Measurements from ENCODE around the gene POP4. TPM values are rescaled to one million over a fixed set of nuclear protein-coding genes. Genes with fewer than 3 reads are reported as not detected.

The POP4 gene
- total RNA-seq, 1 donor from 2014 or later = 53.9 TPM

DNA sequence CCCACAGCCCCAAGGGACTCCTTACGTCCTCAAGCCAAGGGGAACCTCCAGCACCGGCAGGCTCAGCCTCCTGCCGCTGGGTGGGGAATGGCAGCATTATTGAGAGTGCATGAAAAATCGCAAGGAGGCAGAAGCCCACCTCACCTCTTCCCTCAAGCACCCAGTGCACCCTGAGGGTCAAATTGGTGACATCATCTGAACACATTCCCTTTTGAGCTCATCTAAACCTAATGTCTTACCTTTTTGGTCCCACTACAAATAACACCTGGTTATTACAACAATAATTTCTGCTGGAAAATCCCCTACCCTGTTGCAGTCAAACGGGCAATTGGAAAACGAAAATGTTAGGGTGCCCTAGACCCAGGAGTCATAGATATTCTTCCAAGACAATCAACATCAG, 12.2 kb upstream of the POP4 start:
- intact Hi-C loops (cut with micrococcal nuclease) = no loop called here
- no peak overlapping the region for H3K4me3 ChIP-seq
- no peaks in the 10 kb centered on the region for H3K36me3 ChIP-seq
- no peaks in the 10 kb centered on the region for H3K9me3 ChIP-seq (replicated peaks)
- H3K4me1 ChIP-seq = no peaks in the 10 kb centered on the region
- TF ChIP-seq, protein P1, sequence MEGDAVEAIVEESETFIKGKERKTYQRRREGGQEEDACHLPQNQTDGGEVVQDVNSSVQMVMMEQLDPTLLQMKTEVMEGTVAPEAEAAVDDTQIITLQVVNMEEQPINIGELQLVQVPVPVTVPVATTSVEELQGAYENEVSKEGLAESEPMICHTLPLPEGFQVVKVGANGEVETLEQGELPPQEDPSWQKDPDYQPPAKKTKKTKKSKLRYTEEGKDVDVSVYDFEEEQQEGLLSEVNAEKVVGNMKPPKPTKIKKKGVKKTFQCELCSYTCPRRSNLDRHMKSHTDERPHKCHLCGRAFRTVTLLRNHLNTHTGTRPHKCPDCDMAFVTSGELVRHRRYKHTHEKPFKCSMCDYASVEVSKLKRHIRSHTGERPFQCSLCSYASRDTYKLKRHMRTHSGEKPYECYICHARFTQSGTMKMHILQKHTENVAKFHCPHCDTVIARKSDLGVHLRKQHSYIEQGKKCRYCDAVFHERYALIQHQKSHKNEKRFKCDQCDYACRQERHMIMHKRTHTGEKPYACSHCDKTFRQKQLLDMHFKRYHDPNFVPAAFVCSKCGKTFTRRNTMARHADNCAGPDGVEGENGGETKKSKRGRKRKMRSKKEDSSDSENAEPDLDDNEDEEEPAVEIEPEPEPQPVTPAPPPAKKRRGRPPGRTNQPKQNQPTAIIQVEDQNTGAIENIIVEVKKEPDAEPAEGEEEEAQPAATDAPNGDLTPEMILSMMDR (IDR thresholded peaks at IDR 0.05; ENCODE audit: borderline replicate concordance) = no peak
- H3K27ac ChIP-seq (replicated peaks) = no peak overlapping the region
- no peak for DNase-seq
- H3K27me3 ChIP-seq (ENCODE audit: low read depth) = peaks cover 94% of the 10 kb centered on the region

DNA sequence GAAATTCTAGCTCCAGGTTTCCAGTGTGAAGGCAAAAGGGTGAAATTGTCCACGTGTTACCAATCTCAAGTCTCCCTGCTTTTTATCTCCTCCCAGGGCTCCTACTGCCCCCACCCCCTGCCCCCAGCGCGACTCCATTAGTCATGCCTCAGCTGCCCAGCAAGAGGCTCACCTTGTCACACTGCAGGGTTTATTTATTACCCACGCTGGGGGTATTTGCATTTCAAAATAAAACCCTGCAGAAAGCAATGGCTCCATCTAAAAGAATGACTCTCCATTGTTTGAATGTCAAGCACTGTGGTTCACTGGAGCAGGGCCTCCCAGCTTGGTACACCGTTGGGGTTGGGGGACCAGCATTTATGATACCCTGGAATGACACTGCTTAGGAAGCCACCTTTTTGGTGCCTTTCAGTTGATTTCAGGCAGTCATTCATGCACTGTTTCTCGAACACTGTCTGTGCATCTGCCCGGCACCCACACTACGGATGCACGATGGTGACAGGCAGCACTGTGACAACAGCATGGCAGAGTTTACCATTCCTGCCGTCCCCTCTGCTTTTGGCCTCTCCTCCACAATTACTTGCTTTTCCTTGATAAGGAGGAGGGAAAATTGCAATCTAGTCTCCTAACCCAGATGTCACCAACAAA, 9.9 kb upstream of the POP4 start:
- intact Hi-C loops (cut with micrococcal nuclease) = no loop called here
- H3K4me1 ChIP-seq = no peaks in the 10 kb centered on the region
- H3K36me3 ChIP-seq = no peaks in the 10 kb centered on the region
- H3K27me3 ChIP-seq (ENCODE audit: low read depth) = peaks cover 72% of the 10 kb centered on the region
- TF ChIP-seq, protein P1 (IDR thresholded peaks at IDR 0.05; ENCODE audit: borderline replicate concordance) = no peak
- no peak overlapping the region for H3K4me3 ChIP-seq
- no peaks in the 10 kb centered on the region for H3K9me3 ChIP-seq (replicated peaks)
- DNase-seq = no peak
- H3K27ac ChIP-seq (replicated peaks) = no peak overlapping the region

DNA sequence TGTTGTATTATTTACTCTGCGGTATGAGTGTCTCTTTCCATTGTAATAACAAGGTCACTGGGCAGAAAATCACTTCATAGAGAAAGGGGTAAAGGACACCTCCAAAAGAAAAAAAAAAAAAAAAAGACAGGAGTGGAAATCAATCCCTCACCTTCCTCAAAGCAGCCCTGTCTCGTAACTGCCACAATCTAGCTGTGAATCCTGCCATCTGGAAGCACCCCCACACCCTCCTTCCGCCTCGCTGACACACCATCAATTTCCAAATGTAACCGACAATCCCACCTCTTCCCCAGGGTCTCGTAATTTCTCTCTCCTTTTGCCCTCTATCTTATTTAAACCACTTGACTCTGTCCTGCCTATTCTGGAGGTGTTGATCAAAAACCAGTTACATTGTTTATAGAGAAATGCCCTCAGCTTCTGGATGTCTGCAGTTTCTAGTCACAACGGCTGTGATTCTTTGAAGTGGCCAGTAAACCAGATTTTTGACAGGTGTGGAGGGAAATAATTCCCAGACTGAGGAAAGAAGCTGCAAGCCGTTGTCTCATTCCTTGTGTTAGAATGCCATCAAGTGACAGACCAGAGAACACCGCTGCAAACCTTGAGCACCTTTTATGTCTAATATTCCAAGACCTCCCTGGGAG, 9.1 kb upstream of the POP4 start:
- Histone ChIP-seq H3K4me3 (no peak overlapping the region), H3K27me3 (ENCODE audit: low read depth) (peaks cover 64% of the 10 kb centered on the region), H3K27ac (replicated peaks) (no peak overlapping the region), H3K9me3 (replicated peaks) (no peaks in the 10 kb centered on the region), H3K4me1 (no peaks in the 10 kb centered on the region), H3K36me3 (no peaks in the 10 kb centered on the region)
- intact Hi-C loops (cut with micrococcal nuclease) = no loop called here
- no peak for DNase-seq
- TF ChIP-seq, protein P1 (IDR thresholded peaks at IDR 0.05; ENCODE audit: borderline replicate concordance) = peak; percentile 31

DNA sequence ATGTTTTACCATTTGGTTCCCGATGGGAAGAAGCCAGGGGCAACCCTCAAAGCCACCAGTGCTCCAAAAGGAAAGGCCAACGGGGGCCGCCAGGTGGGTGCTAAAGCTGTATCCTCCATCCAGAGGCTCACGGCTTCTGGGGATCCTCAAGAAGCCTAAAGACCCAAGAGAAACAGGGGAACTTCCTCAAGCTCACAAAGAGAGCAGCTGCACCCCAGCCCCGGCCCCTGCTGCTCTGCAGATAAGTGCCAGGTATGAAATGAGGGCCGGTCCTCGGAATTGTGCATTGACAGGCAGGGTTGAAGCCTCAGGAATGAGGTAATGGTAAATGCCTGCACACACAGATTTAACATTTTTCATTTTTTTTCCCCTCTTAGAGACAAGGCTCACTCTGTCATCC, 8.0 kb upstream of the POP4 start:
- Histone ChIP-seq H3K27ac (replicated peaks) (no peak overlapping the region), H3K4me1 (no peaks in the 10 kb centered on the region), H3K9me3 (replicated peaks) (no peaks in the 10 kb centered on the region), H3K36me3 (no peaks in the 10 kb centered on the region), H3K4me3 (no peak overlapping the region), H3K27me3 (ENCODE audit: low read depth) (peaks cover 54% of the 10 kb centered on the region)
- no peak for DNase-seq
- TF ChIP-seq, protein P1 (IDR thresholded peaks at IDR 0.05; ENCODE audit: borderline replicate concordance) = no peak
- intact Hi-C loops (cut with micrococcal nuclease) = no loop called here

DNA sequence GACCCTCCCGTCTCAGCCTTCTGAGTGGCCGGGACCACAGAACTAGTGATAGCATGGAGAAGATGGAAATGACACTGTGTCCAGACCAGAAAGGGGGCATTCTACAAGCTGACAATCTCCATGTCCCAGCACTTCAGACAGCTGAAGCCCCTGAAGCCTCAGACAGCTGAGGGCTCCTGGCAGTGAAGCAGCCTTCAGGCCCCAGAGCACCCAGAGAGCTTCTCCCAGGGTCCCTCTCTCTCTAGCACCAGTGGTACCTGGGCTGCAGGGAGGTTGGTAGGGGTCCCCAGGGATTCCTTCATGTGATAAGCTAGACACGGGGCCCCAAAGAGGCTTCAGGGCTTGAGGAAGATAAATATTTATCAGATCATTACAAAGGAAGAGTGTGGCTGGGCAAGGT, 7.6 kb upstream of the POP4 start:
- Histone ChIP-seq H3K27ac (replicated peaks) (no peak overlapping the region), H3K27me3 (ENCODE audit: low read depth) (peaks cover 52% of the 10 kb centered on the region), H3K36me3 (no peaks in the 10 kb centered on the region), H3K9me3 (replicated peaks) (no peaks in the 10 kb centered on the region), H3K4me1 (no peaks in the 10 kb centered on the region), H3K4me3 (no peak overlapping the region)
- intact Hi-C loops (cut with micrococcal nuclease) = no loop called here
- TF ChIP-seq, protein P1 (IDR thresholded peaks at IDR 0.05; ENCODE audit: borderline replicate concordance) = no peak
- no peak for DNase-seq
